HepG2 (cell line): ENCODE results near the gene RAPGEF6. TPM values are rescaled to one million over a fixed set of nuclear protein-coding genes. Genes with fewer than 3 reads are reported as not detected.

Experiments
- ATAC-seq: fragments of 200-7000 bp; cut with Tn5 transposase; 3 replicates; pipeline ENCODE4 v1.9.1; 2020; ENCODE audit warnings: mild to moderate bottlenecking, moderate library complexity
- Bru-seq: library from RNA; stranded (reverse); fragments of 400-500 nt; gene quantifications from one replicate; lab custom pipeline; 2021; lab: Mats Ljungman, UMichigan
- BruChase-seq, 2 experiments: library from RNA; stranded (reverse); fragments of 400-500 nt; gene quantifications; one replicate each; lab custom pipeline; 2021; lab: Mats Ljungman, UMichigan
- BruUV-seq: library from RNA; stranded (reverse); fragments of 400-500 nt; replicated peaks from 2 replicates; lab custom pipeline; 2021; lab: Mats Ljungman, UMichigan
- CTCF ChIA-PET: fragments of 300-600 bp; formaldehyde crosslinking; extraction: SDS; loops from one replicate; lab custom pipeline; 2021; ENCODE audit warnings: low total read pairs, inconsistent platforms, low intra/inter-chr PET ratio; lab: Yijun Ruan, JAX
- POLR2A ChIA-PET: fragments of 350-600 bp; sonication (Branson Sonifier 250); formaldehyde crosslinking; loops from one replicate; lab custom pipeline; 2020; ENCODE audit warnings: antibody characterized with exemption, inconsistent platforms; lab: Yijun Ruan, JAX
- DNase-seq: peaks from one replicate; pipeline ENCODE4 v3.0.0-alpha.2; 2015; ENCODE audit warnings: low spot score
- FAIRE-seq: peaks from 3 replicates; lab custom pipeline; 2011; peaks lifted over from hg19 to GRCh38; lab: Jason Lieb, UNC
- H2AFZ ChIP-seq: one replicate; pipeline ENCODE4 v1.6.1; 2011; ENCODE audit warnings: low read length, inconsistent platforms
- H3K27ac ChIP-seq: fragments of 300-600 bp; 3 replicates; pipeline ENCODE4 v1.8.0; 2011; ENCODE audit warnings: mixed run types, mild to moderate bottlenecking, mixed read lengths, low read length, inconsistent platforms; ENCODE audit not compliant: insufficient read depth; ENCODE audit errors: extremely low read length
- H3K27me3 ChIP-seq, 2 experiments: fragments of 200-600 bp in 1 of 2; 2 replicates in 1 of 2; 3 replicates in 1 of 2; pipeline versions ENCODE4 v1.6.0 to v1.8.0; 2011; ENCODE audit warnings: low read length in 2 of 2, mild to moderate bottlenecking in 2 of 2, moderate library complexity in 2 of 2, inconsistent platforms in 1 of 2; ENCODE audit not compliant: insufficient read depth in 2 of 2, control insufficient read depth in 1 of 2
- H3K36me3 ChIP-seq, 2 experiments: fragments of 200-600 bp in 1 of 2; replicated peaks in 1 of 2; 2 replicates in 1 of 2; 3 replicates in 1 of 2; pipeline versions ENCODE4 v1.5.1 to v1.8.0; 2011; ENCODE audit warnings: low read length in 2 of 2, inconsistent platforms in 1 of 2; ENCODE audit not compliant: insufficient read depth in 2 of 2, control insufficient read depth in 1 of 2
- H3K4me1 ChIP-seq: 2 replicates; pipeline ENCODE4 v1.5.1; 2012; ENCODE audit warnings: low read length, inconsistent platforms; ENCODE audit not compliant: insufficient read depth
- H3K4me2 ChIP-seq: 2 replicates; pipeline ENCODE4 v1.6.0; 2011; ENCODE audit warnings: low read depth, low read length, inconsistent platforms
- H3K4me3 ChIP-seq, 3 experiments: fragments of 200-600 bp in 1 of 3; sonication (generic), shearing (Covaris generic) in 1 of 3; replicated peaks in 1 of 3; 2 replicates each; pipeline ENCODE4 v1.5.1; 2011 to 2016; ENCODE audit warnings: low read length in 3 of 3, inconsistent platforms in 2 of 3, low read depth in 2 of 3, mild to moderate bottlenecking in 2 of 3, control low read depth in 1 of 3, mixed read lengths in 1 of 3; ENCODE audit not compliant: insufficient read depth in 1 of 3
- H3K79me2 ChIP-seq: one replicate; pipeline ENCODE4 v1.6.1; 2011; ENCODE audit warnings: low read length, inconsistent platforms; ENCODE audit not compliant: insufficient read depth
- H3K9ac ChIP-seq: 2 replicates; pipeline ENCODE4 v1.6.0; 2011; ENCODE audit warnings: mild to moderate bottlenecking, low read depth, low read length, inconsistent platforms; ENCODE audit not compliant: insufficient read depth
- H3K9me3 ChIP-seq: 2 replicates; pipeline ENCODE4 v1.5.1; 2012; ENCODE audit warnings: mild to moderate bottlenecking, low read length
- H4K20me1 ChIP-seq: 2 replicates; pipeline ENCODE4 v1.6.0; 2011; ENCODE audit warnings: inconsistent platforms, mild to moderate bottlenecking, low read length, moderate library complexity; ENCODE audit not compliant: insufficient read depth
- KMT2B ChIP-seq: IDR thresholded peaks from 2 replicates; pipeline ENCODE4 v1.6.1; 2016; ENCODE audit warnings: missing genetic modification reagents, missing compliant biosample characterization
- MZF1 ChIP-seq: sonication (generic); formaldehyde crosslinking; IDR thresholded peaks from 2 replicates; pipeline ENCODE4 v1.8.1; 2023; ENCODE audit warnings: mild to moderate bottlenecking, missing genetic modification reagents, borderline replicate concordance
- NFYC ChIP-seq: IDR thresholded peaks from 2 replicates; pipeline ENCODE4 v1.6.1; 2016; ENCODE audit warnings: missing genetic modification reagents, missing compliant biosample characterization
- NONO ChIP-seq, 2 experiments: fragments of 450-650 bp in 1 of 2; sonication (generic) in 1 of 2; formaldehyde crosslinking in 1 of 2; IDR thresholded peaks in 1 of 2; conservative IDR thresholded peaks in 1 of 2; 2 replicates each; pipeline versions ENCODE4 v1.6.1 to v1.8.0; 2017 to 2022; ENCODE audit warnings: mild to moderate bottlenecking in 1 of 2, missing genetic modification reagents in 1 of 2, moderate library complexity in 1 of 2
- PHF20 ChIP-seq: sonication (generic); formaldehyde crosslinking; IDR thresholded peaks from 2 replicates; pipeline ENCODE4 v1.5.0; 2020; ENCODE audit warnings: mild to moderate bottlenecking, missing genetic modification reagents
- PLSCR1 ChIP-seq: sonication (generic); formaldehyde crosslinking; IDR thresholded peaks from 2 replicates; pipeline ENCODE4 v1.5.0; 2020; ENCODE audit warnings: missing genetic modification reagents, mild to moderate bottlenecking, borderline replicate concordance
- ZBTB2 ChIP-seq: sonication (generic); formaldehyde crosslinking; IDR thresholded peaks from 2 replicates; pipeline ENCODE4 v1.8.0; 2022; ENCODE audit warnings: low read depth, missing genetic modification reagents
- ZNF264 ChIP-seq: sonication (generic); formaldehyde crosslinking; IDR thresholded peaks from 2 replicates; pipeline ENCODE4 v1.4.0; 2020; ENCODE audit warnings: missing genetic modification reagents
- ZNF350 ChIP-seq: sonication (generic); formaldehyde crosslinking; IDR thresholded peaks from 2 replicates; pipeline ENCODE4 v1.4.0; 2020; ENCODE audit warnings: mild to moderate bottlenecking, low read depth, missing genetic modification reagents, borderline replicate concordance
- ZNF614 ChIP-seq: IDR thresholded peaks from 2 replicates; pipeline ENCODE4 v1.6.1; 2018; ENCODE audit warnings: missing biosample characterization, missing genetic modification reagents, inconsistent platforms, borderline replicate concordance
- ZNF710 ChIP-seq: sonication (generic); formaldehyde crosslinking; IDR thresholded peaks from 2 replicates; pipeline ENCODE4 v1.5.0; 2020; ENCODE audit warnings: mild to moderate bottlenecking, missing genetic modification reagents, borderline replicate concordance
- WGBS: methylation state at CpG from one replicate; pipeline ENCODE4 v1.1.6; 2017; ENCODE audit warnings: low lambda C conversion rate; 5-methylcytosine and 5-hydroxymethylcytosine counted together
- in situ Hi-C: cut with HindIII; loops from 2 replicates; pipeline ENCODE4 v1.10.0; 2017; ENCODE audit warnings: low pct_unique_long_range_greater_than_20kb; ENCODE audit not compliant: extremely low pct_ligation_motif_present
- intact Hi-C: fragments of 100-400 bp; cut with micrococcal nuclease; formaldehyde crosslinking; loops from one replicate; pipeline ENCODE4 v1.10.0; 2022; ENCODE audit not compliant: unreplicated experiment
- long read RNA-seq, 2 experiments: library from RNA in 1 of 2; library from polyadenylated mRNA in 1 of 2; stranded (forward) in 1 of 2; unstranded in 1 of 2; transcript quantifications; one replicate each; pipeline ENCODE4 v2.0.0, GENCODE V29; 2019 to 2022
- polyA minus RNA-seq, 3 experiments: library from RNA; depleted of rRNA, polyadenylated mRNA; stranded (reverse); fragments of >200 nt; gene quantifications; 2 replicates each; pipeline ENCODE4 v1.2.3, GENCODE V29; 2011; ENCODE audit warnings: low replicate concordance in 1 of 3
- polyA plus RNA-seq, 8 experiments: library from polyadenylated mRNA; depleted of rRNA in 3 of 8; stranded (reverse) in 7 of 8; unstranded in 1 of 8; fragments of >200 nt; fragmentation: Illumina TruSeq in 4 of 8; extraction: Trizol in 4 of 8; gene quantifications; 2 replicates each; pipeline versions ENCODE4 v1.2.1 to v1.2.3, GENCODE V29; 2011 to 2016; ENCODE audit warnings: low read depth in 4 of 8, missing spikeins in 1 of 8, mixed read lengths in 1 of 8; ENCODE audit not compliant: insufficient read depth in 1 of 8
- total RNA-seq, 5 experiments: library from RNA; depleted of rRNA; stranded (reverse); fragments of >200 nt; fragmentation: Illumina TruSeq; extraction: Trizol; gene quantifications; 2 replicates each; pipeline ENCODE4 v1.2.3, GENCODE V29; 2016; ENCODE audit warnings: low read depth in 1 of 5

Gene RAPGEF6
- 23.3 and 24.6 TPM in 2 replicates for total RNA-seq (2016; rRNA removed; fragmentation: Illumina TruSeq; extraction: Trizol)
- 7.5 and 10.7 TPM in 2 replicates for total RNA-seq (2016; cell fraction: cytosol; rRNA removed; fragmentation: Illumina TruSeq; extraction: Trizol; ENCODE audit: low read depth)
- total RNA-seq (2016; cell fraction: insoluble cytoplasmic fraction; rRNA removed; fragmentation: Illumina TruSeq; extraction: Trizol) = 20.2 and 24.5 TPM in 2 replicates
- 7.0 and 11.4 TPM in 2 replicates for total RNA-seq (2016; cell fraction: membrane; rRNA removed; fragmentation: Illumina TruSeq; extraction: Trizol)
- total RNA-seq (2016; cell fraction: nucleus; rRNA removed; fragmentation: Illumina TruSeq; extraction: Trizol) = 45.4 and 49.6 TPM in 2 replicates
- 7.3 and 7.7 TPM in 2 replicates for polyA plus RNA-seq (2011; rRNA removed)
- polyA plus RNA-seq (2011; cell fraction: cytosol; rRNA removed) = 3.5 and 5.4 TPM in 2 replicates
- polyA plus RNA-seq (2011; cell fraction: nucleus; rRNA removed) = 8.0 and 8.2 TPM in 2 replicates
- polyA plus RNA-seq (2012) = 7.9 and 14.6 TPM in 2 replicates
- 0.24 and 0.26 TPM in 2 replicates for polyA plus RNA-seq (2016; cell fraction: cytosol; fragmentation: Illumina TruSeq; extraction: Trizol; ENCODE audit: low read depth)
- polyA plus RNA-seq (2016; cell fraction: insoluble cytoplasmic fraction; fragmentation: Illumina TruSeq; extraction: Trizol; ENCODE audit: low read depth) = 6.9 and 7.6 TPM in 2 replicates
- polyA plus RNA-seq (2016; cell fraction: membrane; fragmentation: Illumina TruSeq; extraction: Trizol; ENCODE audit: low read depth) = 0.79 and 1.0 TPM in 2 replicates
- polyA plus RNA-seq (2016; cell fraction: nucleus; fragmentation: Illumina TruSeq; extraction: Trizol; ENCODE audit: insufficient read depth, low read depth) = 9.7 TPM in 2 replicates
- polyA minus RNA-seq (2011; rRNA and poly(A)+ RNA removed; ENCODE audit: low replicate concordance) = 20.8 and 24.5 TPM in 2 replicates
- polyA minus RNA-seq (2011; cell fraction: cytosol; rRNA and poly(A)+ RNA removed) = 14.7 and 19.0 TPM in 2 replicates
- 125 and 131 TPM in 2 replicates for polyA minus RNA-seq (2011; cell fraction: nucleus; rRNA and poly(A)+ RNA removed)
- Bru-seq, nascent RNA = percentile 94 among the genes with signal in this experiment
- percentile 96 among the genes with signal in this experiment for BruChase-seq, experiment 1, labeled RNA remaining after a 6-hour chase
- BruChase-seq, experiment 2, labeled RNA remaining after a 2-hour chase = percentile 99 among the genes with signal in this experiment
- long read RNA-seq, experiment 1, partial matches to known transcripts = 2 of 2 reads
- long read RNA-seq, experiment 1, other reads (novel, unspliced or antisense) = 0 of 2 reads
- long read RNA-seq, experiment 2, partial matches to known transcripts = 0 of 13 reads
- long read RNA-seq, experiment 2, other reads (novel, unspliced or antisense) = 13 of 13 reads

GRCh38 chr5:131634996-131635683, at the start of gene RAPGEF6:
TSS of gene RAPGEF6 (minus strand) at chr5:131635229. CDS start at chr5:131635030, 199 bp downstream.
- WGBS = under 1% methylated on average over 22 of the region's 55 CpGs
- ChIA-PET POLR2A (interaction anchor here (0.6 to 1.2 kb wide), 7 partner anchors 12 to 366 kb away, joined by 3 to 11 read pairs (median 3); no protein-coding TSS in a partner anchor), CTCF (no interaction called here)
- Histone ChIP-seq H3K9me3 (no peaks in the 10 kb centered on the region), H3K4me2 (peak within 1 kb of the TSS; percentile 86), H2AFZ (no peak within 1 kb of the TSS), H3K4me1 (peaks cover 43% of the 10 kb centered on the region), H3K79me2 (peaks cover 48% of the 10 kb centered on the region), H3K4me3 (peak within 1 kb of the TSS; percentile 77 to 99 (median 92)), H3K9ac (peak within 1 kb of the TSS; percentile 97), H3K36me3 (no peaks in the 10 kb centered on the region), H3K27me3 (no peaks in the 10 kb centered on the region; a peak in 1 of 5 replicates), H3K27ac (peak within 1 kb of the TSS; percentile 94), H4K20me1 (peaks cover 13% of the 10 kb centered on the region)
- no TSS peak for BruUV-seq
- in situ Hi-C loops = no loop called here
- DNase-seq (peak; percentile 99), FAIRE-seq (peak; percentile 97), ATAC-seq (peak; percentile 88)
- intact Hi-C loops = loop anchor here (1.0 kb wide), 2 partner anchors 25 to 46 kb away; no protein-coding TSS in a partner anchor
- TF ChIP-seq NONO (IDR thresholded peaks at IDR 0.05) (no peak), NONO (CRISPR knock-in tag; conservative IDR thresholded peaks at IDR 0.05) (peak; percentile 47), ZNF614 (CRISPR knock-in tag) (peak; percentile 72; the same call in 1 of the 2 replicates), ZNF264 (no peak), PLSCR1 (CRISPR knock-in tag) (no peak), KMT2B (CRISPR knock-in tag) (peak; percentile 87), ZNF710 (peak; percentile 19; the same call in 1 of the 2 replicates), ZBTB2 (0 out of 2 replicates have a peak, but pooled peaks have one; percentile 40), MZF1 (CRISPR knock-in tag) (no peak), NFYC (CRISPR knock-in tag) (no peak; the same call in none of the 2 replicates), PHF20 (peak; percentile 77), ZNF350 (CRISPR knock-in tag) (peak; percentile 41; the same call in 1 of the 2 replicates)
